Measurements from ENCODE around the gene SRSF8. TPM values are rescaled to one million over a fixed set of nuclear protein-coding genes. Genes with fewer than 3 reads are reported as not detected.

Gene SRSF8
- total RNA-seq, 1 donor from 2014 or later: 35.1 TPM

- DNase-seq (ENCODE audit: extremely low spot score in 2 of 2): no peak
- no peak overlapping the region for H3K4me3 ChIP-seq
- TF ChIP-seq POLR2A (IDR thresholded peaks at IDR 0.05) (no peak), CTCF (IDR thresholded peaks at IDR 0.05) (no peak), POLR2AphosphoS5 (IDR thresholded peaks at IDR 0.05; ENCODE audit: insufficient read depth in 1 of 2, low read depth in 1 of 2) (no peak)
- H3K4me1 ChIP-seq: peaks cover 7% of the 10 kb centered on the region
- no peaks in the 10 kb centered on the region for H3K27me3 ChIP-seq
- intact Hi-C loops (cut with DNase I): no loop called here
- H3K27ac ChIP-seq: no peak overlapping the region
- H3K9me3 ChIP-seq: no peaks in the 10 kb centered on the region
- H3K36me3 ChIP-seq: no peaks in the 10 kb centered on the region
Measured at GRCh38 chr11:95081010-95081409, 14.3 kb downstream of the SRSF8 start.

GRCh38 chr11:95081412-95081811 is 14.7 kb downstream of the SRSF8 start:
- H3K4me1 ChIP-seq: peaks cover 3% of the 10 kb centered on the region
- H3K9me3 ChIP-seq: no peaks in the 10 kb centered on the region
- intact Hi-C loops (cut with DNase I): no loop called here
- H3K27ac ChIP-seq: no peak overlapping the region
- DNase-seq (ENCODE audit: extremely low spot score in 2 of 2): no peak
- H3K4me3 ChIP-seq: no peak overlapping the region
- TF ChIP-seq CTCF (IDR thresholded peaks at IDR 0.05) (no peak), POLR2AphosphoS5 (IDR thresholded peaks at IDR 0.05; ENCODE audit: insufficient read depth in 1 of 2, low read depth in 1 of 2) (no peak), POLR2A (IDR thresholded peaks at IDR 0.05) (no peak)
- H3K27me3 ChIP-seq: no peaks in the 10 kb centered on the region
- no peaks in the 10 kb centered on the region for H3K36me3 ChIP-seq

- H3K36me3 ChIP-seq: no peaks in the 10 kb centered on the region
- H3K27ac ChIP-seq: no peak overlapping the region
- TF ChIP-seq POLR2AphosphoS5 (IDR thresholded peaks at IDR 0.05; ENCODE audit: insufficient read depth in 1 of 2, low read depth in 1 of 2): no peak
- no peak for TF ChIP-seq POLR2A (IDR thresholded peaks at IDR 0.05)
- no peak for TF ChIP-seq CTCF (IDR thresholded peaks at IDR 0.05)
- no peaks in the 10 kb centered on the region for H3K4me1 ChIP-seq
- no peaks in the 10 kb centered on the region for H3K9me3 ChIP-seq
- no peak overlapping the region for H3K4me3 ChIP-seq
- DNase-seq (ENCODE audit: extremely low spot score in 2 of 2): no peak
- intact Hi-C loops (cut with DNase I): no loop called here
- H3K27me3 ChIP-seq: no peaks in the 10 kb centered on the region
Measured at GRCh38 chr11:95082576-95083001, 15.9 kb downstream of the SRSF8 start.

GRCh38 chr11:95084509-95084908 is 17.8 kb downstream of the SRSF8 start:
- intact Hi-C loops (cut with DNase I): no loop called here

More at GRCh38 chr11:95084509-95084908, 17.8 kb downstream of the SRSF8 start:
- Histone ChIP-seq H3K27ac (no peak overlapping the region), H3K9me3 (no peaks in the 10 kb centered on the region), H3K4me3 (no peak overlapping the region), H3K27me3 (no peaks in the 10 kb centered on the region), H3K4me1 (peaks cover 9% of the 10 kb centered on the region), H3K36me3 (no peaks in the 10 kb centered on the region)
- no peak for DNase-seq (ENCODE audit: extremely low spot score in 2 of 2)
- no peak for TF ChIP-seq POLR2AphosphoS5 (IDR thresholded peaks at IDR 0.05; ENCODE audit: insufficient read depth in 1 of 2, low read depth in 1 of 2)
- no peak for TF ChIP-seq CTCF (IDR thresholded peaks at IDR 0.05)
- TF ChIP-seq POLR2A (IDR thresholded peaks at IDR 0.05): no peak

Data from vagina (tissue), 2 donors.